GM12878 (cell line): Measurements from ENCODE around the gene OGDHL. TPM values are rescaled to one million over a fixed set of nuclear protein-coding genes. Genes with fewer than 3 reads are reported as not detected.

Experiments used
- ATAC-seq: fragments of 200-7000 bp; cut with Tn5 transposase; 3 replicates; pipeline ENCODE4 v1.9.1; 2020; ENCODE audit warnings: mild to moderate bottlenecking, moderate library complexity
- BruUV-seq: library from RNA; stranded (reverse); fragments of 400-500 nt; replicated peaks from 2 replicates; lab custom pipeline; 2021; lab: Mats Ljungman, UMichigan
- CTCF ChIA-PET: fragments of 300-600 bp; sonication (Branson Sonifier 250); formaldehyde crosslinking; extraction: SDS; loops from one replicate; lab custom pipeline; 2021; ENCODE audit warnings: inconsistent platforms; lab: Yijun Ruan, JAX
- POLR2A ChIA-PET: fragments of 350-600 bp; formaldehyde crosslinking; extraction: SDS; loops from one replicate; lab custom pipeline; 2021; ENCODE audit warnings: inconsistent platforms; lab: Charles Lee
- RAD21 ChIA-PET: fragments of 300-600 bp; sonication (Branson Sonifier 250); formaldehyde crosslinking; loops from one replicate; lab custom pipeline; 2023; ENCODE audit warnings: antibody characterized with exemption; ENCODE audit not compliant: unreplicated experiment; lab: Charles Lee
- SMC1A ChIA-PET: fragments of 300-600 bp; sonication (Branson Sonifier 250); formaldehyde crosslinking; loops from one replicate; lab custom pipeline; 2023; ENCODE audit not compliant: unreplicated experiment, uncharacterized antibody; lab: Charles Lee
- DNase-seq: peaks from one replicate; pipeline ENCODE4 v3.0.0-alpha.2; 2011; ENCODE audit warnings: low read depth, low spot score
- FAIRE-seq: peaks from 3 replicates; lab custom pipeline; 2011; peaks lifted over from hg19 to GRCh38; lab: Jason Lieb, UNC
- H2AFZ ChIP-seq: 2 replicates; pipeline ENCODE4 v1.6.0; 2011; ENCODE audit warnings: low read depth, low read length, control low read depth; ENCODE audit not compliant: control insufficient read depth
- H3K27ac ChIP-seq: 2 replicates; pipeline ENCODE4 v1.5.1; 2011; ENCODE audit warnings: control low read depth; ENCODE audit not compliant: control insufficient read depth, insufficient read depth
- H3K27me3 ChIP-seq, 2 experiments: replicated peaks in 1 of 2; 2 replicates each; pipeline versions ENCODE4 v1.6.0 to v1.6.1; 2011; ENCODE audit warnings: low read length in 1 of 2; ENCODE audit not compliant: control insufficient read depth in 2 of 2, insufficient read depth in 2 of 2
- H3K36me3 ChIP-seq, 2 experiments: 2 replicates each; pipeline ENCODE4 v1.5.1; 2011; ENCODE audit warnings: low read length in 1 of 2; ENCODE audit not compliant: control insufficient read depth in 2 of 2, insufficient read depth in 2 of 2
- H3K4me1 ChIP-seq: 2 replicates; pipeline ENCODE4 v1.6.1; 2011; ENCODE audit warnings: mild to moderate bottlenecking, low read length, moderate library complexity, mixed read lengths; ENCODE audit not compliant: control insufficient read depth, insufficient read depth
- H3K4me2 ChIP-seq: 2 replicates; pipeline ENCODE4 v1.6.0; 2011; ENCODE audit warnings: control low read depth; ENCODE audit not compliant: control insufficient read depth, insufficient read depth
- H3K4me3 ChIP-seq: fragments of 200-600 bp; sonication (generic); 2 replicates; pipeline ENCODE4 v1.5.1; 2016
- H3K79me2 ChIP-seq: 2 replicates; pipeline ENCODE4 v1.6.0; 2011; ENCODE audit warnings: low read length; ENCODE audit not compliant: control insufficient read depth, insufficient read depth
- H3K9ac ChIP-seq: 2 replicates; pipeline ENCODE4 v1.8.0; 2011; ENCODE audit warnings: low read length, control low read depth, mixed read lengths; ENCODE audit not compliant: control insufficient read depth, insufficient read depth
- H3K9me3 ChIP-seq: replicated peaks from 3 replicates; pipeline ENCODE4 v1.5.1; 2011; ENCODE audit warnings: mild to moderate bottlenecking, low read length; ENCODE audit not compliant: control insufficient read depth, insufficient read depth
- H4K20me1 ChIP-seq: 2 replicates; pipeline ENCODE4 v1.6.0; 2011; ENCODE audit not compliant: control insufficient read depth, insufficient read depth
- E2F4 ChIP-seq: IDR thresholded peaks from 2 replicates; pipeline ENCODE4 v1.6.1; 2012; ENCODE audit warnings: low read depth, low read length, improper control_type of control experiment
- PRDM15 ChIP-seq: fragments of 450-650 bp; formaldehyde crosslinking; IDR thresholded peaks from 2 replicates; pipeline ENCODE4 v1.4.0; 2020; ENCODE audit warnings: mild to moderate bottlenecking, moderate library complexity
- RB1 ChIP-seq: fragments of 450-650 bp; formaldehyde crosslinking; IDR thresholded peaks from 2 replicates; pipeline ENCODE4 v1.6.1; 2017; ENCODE audit warnings: mild to moderate bottlenecking, borderline replicate concordance
- TCF7 ChIP-seq: IDR thresholded peaks from 2 replicates; pipeline ENCODE4 v1.6.1; 2014; ENCODE audit warnings: antibody characterized with exemption, borderline replicate concordance
- ZBED1 ChIP-seq: IDR thresholded peaks from 2 replicates; pipeline ENCODE4 v1.6.1; 2016; ENCODE audit warnings: borderline replicate concordance
- WGBS: methylation state at CpG from one replicate; pipeline ENCODE4 v1.1.6; 2016; ENCODE audit warnings: low lambda C conversion rate; ENCODE audit not compliant: insufficient replicate concordance, insufficient coverage; ENCODE audit errors: missing lambda C conversion rate; 5-methylcytosine and 5-hydroxymethylcytosine counted together
- in situ Hi-C: fragments of 300-500 bp; cut with MboI; formaldehyde crosslinking; loops from 9 replicates; pipeline ENCODE4 v1.14.3; 2018; ENCODE audit warnings: mixed read lengths
- intact Hi-C: fragments of 100-400 bp; cut with micrococcal nuclease; formaldehyde crosslinking; loops from one replicate; pipeline ENCODE4 v1.14.2; 2022; ENCODE audit not compliant: unreplicated experiment
- polyA plus RNA-seq, 11 experiments: library from polyadenylated mRNA; depleted of rRNA in 4 of 11; unstranded in 6 of 11; stranded (reverse) in 5 of 11; fragments of >200 nt; fragmentation: Nextera tagmentation in 4 of 11; fragmentation: Illumina TruSeq in 1 of 11; extraction: Ambion mirVana in 4 of 11; extraction: Trizol in 1 of 11; gene quantifications; 1 replicate in 1 of 11; 2 replicates in 10 of 11; pipeline versions ENCODE4 v1.2.1 to v1.2.3, GENCODE V29; 2011 to 2016; ENCODE audit warnings: inconsistent platforms in 2 of 11, missing spikeins in 2 of 11, low read depth in 1 of 11
- total RNA-seq, 4 experiments: library from RNA; depleted of rRNA in 3 of 4; stranded (reverse); fragments of >200 nt in 3 of 4; fragmentation: Illumina TruSeq in 1 of 4; extraction: Trizol in 1 of 4; gene quantifications; 2 replicates each; pipeline versions ENCODE4 v1.2.1 to v1.2.3, GENCODE V29; 2013 to 2021

OGDHL gene
- total and polyA plus RNA-seq, 10 of the 15 experiments (the other 5 are each of a cell fraction or from before 2014, with no cell fraction given) = 0.02 to 13.3 (median 0.34) TPM

- intact Hi-C loops = no loop called here
- H2AFZ ChIP-seq = no peak overlapping the region
- ChIA-PET RAD21 (no interaction called here), CTCF (no interaction called here), SMC1A (no interaction called here), POLR2A (no interaction called here)
- no peak for TF ChIP-seq RB1
- no peak for TF ChIP-seq E2F4
- no peak for TF ChIP-seq PRDM15 (CRISPR knock-in tag)
- TF ChIP-seq ZBED1 = no peak
- no peak for TF ChIP-seq TCF7
- peaks cover 10 to 13% of the 10 kb centered on the region in 2 experiments; a peak in 3 of 4 replicates for H3K27me3 ChIP-seq
- no peak overlapping the region for H3K27ac ChIP-seq
- no peaks in the 10 kb centered on the region for H3K79me2 ChIP-seq
- DNase-seq = no peak
- 28% methylated on average over 12 of the region's 12 CpGs for WGBS
- ATAC-seq = no peak
- no peaks in the 10 kb centered on the region for H3K36me3 ChIP-seq
- H3K9me3 ChIP-seq = no peaks in the 10 kb centered on the region; the same call in 2 of the 3 replicates
- H3K4me3 ChIP-seq = no peak overlapping the region
- H4K20me1 ChIP-seq = no peaks in the 10 kb centered on the region
- in situ Hi-C loops = no loop called here
- H3K4me2 ChIP-seq = no peak overlapping the region
- no peak for FAIRE-seq
- BruUV-seq = no TSS peak
- no peak overlapping the region for H3K9ac ChIP-seq
- no peaks in the 10 kb centered on the region for H3K4me1 ChIP-seq
These were observed 72.1 kb downstream of the OGDHL start for GRCh38 chr10:49689882-49690510.
